ENCODE data around the gene SENP6.

- TF ChIP-seq CTCF (IDR thresholded peaks at IDR 0.05) (no peak), POLR2A (IDR thresholded peaks at IDR 0.05) (no peak), POLR2AphosphoS5 (IDR thresholded peaks at IDR 0.05) (no peak)
Measured at GRCh38 chr6:75694406-75694805, 92.7 kb downstream of the SENP6 start.

All from prostate gland (tissue), 2 donors.